Astrocyte (in vitro differentiated cells and primary cell): ENCODE results near the gene CALCR.

Experiments used
- CTCF ChIP-seq: IDR thresholded peaks from 2 replicates; pipeline ENCODE4 v1.5.1; 2011; ENCODE audit warnings: low read depth, mild to moderate bottlenecking, inconsistent platforms, low read length, moderate library complexity; ENCODE audit not compliant: insufficient read depth
- EZH2 ChIP-seq: IDR thresholded peaks from 2 replicates; pipeline ENCODE4 v1.6.1; 2012; ENCODE audit warnings: mild to moderate bottlenecking, low read length, inconsistent platforms; ENCODE audit not compliant: insufficient read depth

- no peak for TF ChIP-seq CTCF
- TF ChIP-seq EZH2: no peak
These were observed 29.8 kb downstream of the CALCR start for GRCh38 chr7:93544691-93545090.
